ENCODE data around the gene MRPL52.
"Not testable (repeated sequence)": the region's sequence is repeated elsewhere in the genome, so short reads cannot be mapped to it uniquely, and the experiment has no call there.

The MRPL52 gene

DNA sequence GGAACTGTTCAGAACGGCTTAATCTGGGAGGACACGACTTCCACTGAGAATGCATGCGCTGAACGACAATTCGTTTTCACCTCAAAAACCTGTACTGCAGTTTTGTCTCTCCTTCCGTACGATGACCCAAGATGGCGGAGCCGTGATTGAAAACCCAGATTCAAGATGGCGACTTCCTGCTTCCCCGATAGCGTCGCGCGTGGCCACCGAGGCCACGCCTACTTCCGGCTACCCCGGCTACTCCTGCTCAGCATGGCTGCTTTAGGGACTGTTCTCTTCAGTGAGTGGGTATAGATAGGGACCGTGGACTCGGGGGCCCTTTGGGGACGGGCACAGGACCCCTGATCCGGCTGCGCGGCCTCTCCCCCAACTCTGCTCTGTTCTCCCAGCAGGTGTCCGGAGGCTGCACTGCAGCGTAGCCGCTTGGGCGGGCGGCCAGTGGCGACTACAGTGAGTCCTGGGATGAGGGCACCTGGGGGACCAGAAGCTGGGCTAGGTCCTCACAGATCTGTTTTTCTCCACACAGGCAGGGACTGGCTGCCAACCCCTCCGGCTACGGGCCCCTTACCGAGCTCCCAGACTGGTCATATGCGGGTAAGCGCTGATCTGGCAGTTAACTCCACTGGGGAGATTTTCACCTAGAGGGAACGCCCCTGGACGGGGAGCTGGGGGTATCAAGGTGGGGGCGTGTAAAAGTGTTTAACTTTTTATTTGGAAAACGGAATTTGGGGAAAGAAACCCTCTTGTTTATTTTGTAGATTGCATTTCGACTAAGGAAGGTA is at the start of gene MRPL52:
Gene MRPL52, plus strand, starts transcription at position 227 of the 782 bp plus-strand sequence. Its CDS starts 26 bp downstream, at position 253.
- peak; percentile 91 for DNase-seq

- no peak for DNase-seq
Observed at GRCh38 chr14:22780105-22780679, 49.5 kb upstream of the MRPL52 start.

DNA sequence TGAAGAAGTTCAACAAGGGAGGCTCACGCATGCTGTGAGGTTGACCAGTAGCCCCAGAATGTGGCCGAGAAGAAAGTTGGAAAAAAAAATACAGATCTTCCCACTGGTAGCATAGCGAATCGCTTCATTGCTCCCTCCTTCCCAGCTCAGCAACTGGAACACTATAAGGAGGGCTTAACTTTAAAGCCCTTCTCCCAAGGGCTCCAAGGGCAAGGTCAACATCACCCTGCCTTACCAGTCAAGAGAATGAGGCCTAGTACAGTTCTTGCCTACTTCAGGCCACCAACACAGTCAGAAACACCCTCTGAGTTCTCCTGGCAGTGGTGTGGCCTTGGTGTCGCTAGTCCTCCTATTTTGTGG is 48.8 kb upstream of the MRPL52 start:
- no peak for DNase-seq

- DNase-seq: no peak
Observed at GRCh38 chr14:22781301-22781991, 48.2 kb upstream of the MRPL52 start.

GRCh38 chr14:22786685-22787084 is 43.0 kb upstream of the MRPL52 start:
- no peak for DNase-seq

DNA sequence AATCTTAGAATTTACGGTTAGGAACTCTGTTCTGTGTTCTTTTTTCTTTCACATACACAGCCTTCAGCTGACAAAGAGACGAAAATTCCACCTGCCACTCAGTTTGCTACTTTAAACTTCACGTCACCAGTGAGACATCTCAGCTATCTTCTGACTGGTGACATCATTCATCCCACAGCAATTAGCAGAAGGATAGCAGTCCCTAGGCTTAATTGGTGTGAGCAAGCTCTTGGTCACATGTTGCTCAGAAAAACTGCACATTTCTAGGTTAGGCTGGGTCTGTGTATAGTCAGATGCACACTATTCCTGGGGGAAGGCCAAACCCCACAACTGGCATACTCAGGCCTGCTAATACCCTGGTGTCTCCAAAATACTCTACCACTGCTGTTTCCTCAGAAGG is 38.4 kb upstream of the MRPL52 start:
- DNase-seq: no peak

- no peak for DNase-seq
Observed at GRCh38 chr14:22792158-22792557, 37.5 kb upstream of the MRPL52 start.

DNA sequence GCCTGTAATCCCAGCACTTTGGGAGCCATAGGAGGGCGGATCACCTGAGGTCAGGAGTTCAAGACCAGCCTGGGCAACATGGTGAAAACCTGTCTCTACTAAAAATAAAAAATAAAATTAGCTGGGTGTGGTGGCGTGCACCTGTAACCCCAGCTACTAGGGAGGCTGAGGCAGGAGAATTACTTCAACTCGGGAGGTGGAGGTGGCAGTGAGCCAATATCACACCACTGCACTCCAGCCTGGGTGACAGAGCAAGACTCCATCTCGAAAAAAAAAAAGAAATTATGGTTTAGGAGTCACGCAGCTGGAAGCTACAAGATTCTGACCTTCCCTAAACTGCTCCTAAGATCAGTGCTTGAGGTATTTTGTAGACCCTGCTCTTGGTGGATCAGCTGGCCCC is 36.1 kb upstream of the MRPL52 start:
- DNase-seq: not testable (repeated sequence)

- DNase-seq: no peak
Observed at GRCh38 chr14:22793976-22794375, 35.7 kb upstream of the MRPL52 start.

DNA sequence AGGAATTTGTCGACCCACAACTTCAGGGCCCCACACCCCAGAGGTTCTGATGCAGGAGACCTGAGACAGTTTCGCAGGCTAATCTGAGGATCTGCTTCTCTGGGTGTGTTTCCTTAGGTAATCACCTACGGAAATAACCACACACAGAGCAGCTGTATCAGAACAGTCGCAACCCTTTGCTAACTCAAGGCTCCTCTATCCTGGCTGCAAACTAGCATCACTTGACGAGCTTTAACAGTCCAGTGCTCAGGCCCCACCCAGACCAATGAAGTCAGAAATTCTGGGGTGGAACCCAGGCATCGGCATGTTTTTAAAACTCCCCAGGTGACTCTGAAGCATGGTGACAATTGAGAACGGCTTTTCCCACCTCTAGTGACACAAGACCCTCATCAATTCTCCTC is 35.1 kb upstream of the MRPL52 start:
- no peak for DNase-seq

- DNase-seq: no peak
Observed at GRCh38 chr14:22796087-22796707, 33.5 kb upstream of the MRPL52 start.

DNA sequence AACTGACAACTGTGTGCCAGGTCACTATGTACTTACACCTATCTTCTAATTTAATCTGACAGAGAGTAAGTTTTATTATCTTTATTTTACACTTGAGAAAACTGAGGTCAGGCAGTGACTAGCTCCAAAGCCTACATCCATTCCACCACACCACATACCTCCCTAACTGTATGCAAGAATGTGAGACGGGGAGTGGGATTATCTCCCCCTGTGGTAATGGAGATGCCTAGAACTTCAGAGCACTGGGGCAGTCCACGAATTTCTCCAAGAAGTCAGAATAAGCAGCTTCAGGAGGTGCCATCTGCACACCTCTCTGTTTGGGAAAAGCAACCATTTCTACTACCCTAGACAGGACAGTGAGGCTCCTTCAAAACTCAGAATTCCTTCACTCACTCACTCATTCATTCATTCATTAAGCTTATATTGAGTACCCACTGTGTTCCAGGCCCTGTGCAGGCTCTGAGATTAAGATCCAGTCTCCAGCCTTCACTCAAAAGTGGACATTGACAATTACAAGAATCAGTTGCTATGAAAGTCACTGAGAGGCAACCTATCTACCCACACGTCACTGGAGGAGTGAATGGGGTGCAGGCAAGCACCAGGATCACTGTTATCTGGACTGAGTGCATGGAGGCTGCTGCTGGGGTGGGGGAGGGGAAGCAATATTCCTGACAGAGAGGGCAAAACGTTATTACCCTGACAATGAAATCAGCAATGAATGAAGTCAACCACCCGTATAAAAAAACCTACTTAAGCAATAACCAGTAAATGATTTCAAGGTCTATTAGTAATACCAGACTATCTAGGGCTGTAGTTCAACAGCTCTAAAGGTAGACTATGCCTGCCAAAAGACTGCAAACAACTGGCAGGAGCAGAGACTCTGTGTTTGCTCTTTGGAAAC is 32.4 kb upstream of the MRPL52 start:
- DNase-seq: no peak

- no peak for DNase-seq
Observed at GRCh38 chr14:22798528-22798927, 31.2 kb upstream of the MRPL52 start.

- DNase-seq: no peak
Observed at GRCh38 chr14:22800346-22800745, 29.3 kb upstream of the MRPL52 start.

GRCh38 chr14:22801716-22802115 is 28.0 kb upstream of the MRPL52 start:
- no peak for DNase-seq

DNA sequence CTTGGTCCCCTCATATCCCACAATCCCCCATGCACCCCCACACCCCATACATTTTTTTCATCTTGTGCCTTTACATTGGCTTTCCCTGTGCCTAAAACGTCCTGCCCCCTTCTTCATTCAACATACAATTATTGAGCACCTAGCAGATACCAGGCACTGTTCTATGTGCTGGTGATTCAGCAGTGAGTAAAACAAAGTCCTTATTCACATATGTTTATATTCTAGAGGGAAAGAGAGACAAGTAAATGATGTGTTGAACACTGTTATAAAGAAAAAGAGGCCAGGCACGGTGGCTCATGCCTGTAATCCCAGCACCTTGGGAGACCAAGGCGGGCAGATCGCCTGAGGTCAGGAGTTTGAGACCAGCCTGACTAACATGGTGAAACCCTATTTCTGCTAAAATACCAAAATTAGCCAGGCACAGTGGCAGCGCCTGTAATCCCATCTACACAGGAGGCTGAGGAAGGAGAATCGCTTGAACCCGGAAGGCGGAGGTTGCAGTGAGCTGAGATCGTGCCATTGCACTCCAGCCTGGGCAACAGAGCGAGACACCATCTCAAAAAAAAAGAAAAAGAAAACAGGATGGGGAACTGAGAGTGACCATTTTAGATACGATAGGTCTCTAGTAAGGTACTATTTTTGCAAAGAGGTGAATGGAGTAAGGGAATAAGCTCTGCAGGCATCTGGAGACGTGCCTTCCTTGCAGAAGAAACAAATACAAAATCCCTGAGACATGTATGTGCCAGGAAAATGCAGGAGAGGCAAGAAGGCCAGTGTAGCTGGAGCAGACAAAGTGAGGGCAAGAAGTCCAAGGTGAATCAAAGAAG is 26.6 kb upstream of the MRPL52 start:
- DNase-seq: no peak

- DNase-seq: no peak
Observed at GRCh38 chr14:22803687-22803974, 26.1 kb upstream of the MRPL52 start.

- DNase-seq: not testable (repeated sequence)
Observed at GRCh38 chr14:22805235-22805634, 24.5 kb upstream of the MRPL52 start.

- DNase-seq: no peak
Observed at GRCh38 chr14:22807432-22808087, 22.1 kb upstream of the MRPL52 start.

- DNase-seq: no peak
Observed at GRCh38 chr14:22808388-22809209, 21.1 kb upstream of the MRPL52 start.

All from activated CD8-positive, alpha-beta memory T cell treated with anti-CD3 and anti-CD28 coated beads, Interleukin-2, amount 50 U/mL, for 48 hours (primary cell).